Thoracic aorta (tissue), 2 donors: ENCODE measurements around the gene SCARB2. TPM values are rescaled to one million over a fixed set of nuclear protein-coding genes. Genes with fewer than 3 reads are reported as not detected.

ENCODE experiments used
- ATAC-seq: fragments of 150-250 bp; one replicate; pipeline ENCODE4 v1.8.0; 2017; ENCODE audit warnings: low read depth; ENCODE audit not compliant: insufficient number of reproducible peaks, low FRiP score
- DNase-seq: peaks from one replicate; pipeline ENCODE4 v3.0.0-alpha.2; 2020; ENCODE audit warnings: low spot score
- H3K27ac ChIP-seq, 2 donors: fragments of 200-600 bp; sonication (generic); 1 replicate in 1 of 2; 2 replicates in 1 of 2; pipeline ENCODE4 v1.5.1; 2016; ENCODE audit warnings: mild to moderate bottlenecking in 2 of 2, moderate library complexity in 2 of 2
- H3K27me3 ChIP-seq: fragments of 200-600 bp; sonication (generic); replicated peaks from 2 replicates; pipeline ENCODE4 v1.6.0; 2016; ENCODE audit warnings: mild to moderate bottlenecking; ENCODE audit not compliant: insufficient read depth
- H3K36me3 ChIP-seq: fragments of 200-600 bp; sonication (generic); one replicate; pipeline ENCODE4 v1.5.1; 2016
- H3K4me1 ChIP-seq, 2 donors: fragments of 200-600 bp; sonication (generic); 1 replicate in 1 of 2; 2 replicates in 1 of 2; pipeline versions ENCODE4 v1.5.1 to v1.6.0; 2016; ENCODE audit warnings: low read depth in 2 of 2, mild to moderate bottlenecking in 1 of 2; ENCODE audit not compliant: control insufficient read depth in 1 of 2
- H3K4me3 ChIP-seq: fragments of 200-600 bp; sonication (generic); 2 replicates; pipeline ENCODE4 v1.5.1; 2016; ENCODE audit warnings: mild to moderate bottlenecking
- H3K9me3 ChIP-seq: fragments of 200-600 bp; sonication (generic); 2 replicates; pipeline ENCODE4 v1.5.1; 2016
- total RNA-seq, 2 donors: library from RNA; depleted of rRNA; stranded (reverse); fragments of >200 nt; gene quantifications; one replicate each; pipeline versions ENCODE4 v1.1.0 to v1.2.3, GENCODE V29; 2016
- TF ChIP-seq, protein P1 (sequence below): fragments of 200-600 bp; sonication (generic); IDR thresholded peaks from one replicate; pipeline ENCODE4 v1.5.1; 2019; ENCODE audit warnings: antibody characterized with exemption

SCARB2 gene
- total RNA-seq, 2 donors from 2014 or later, result 133 to 165 TPM

DNA sequence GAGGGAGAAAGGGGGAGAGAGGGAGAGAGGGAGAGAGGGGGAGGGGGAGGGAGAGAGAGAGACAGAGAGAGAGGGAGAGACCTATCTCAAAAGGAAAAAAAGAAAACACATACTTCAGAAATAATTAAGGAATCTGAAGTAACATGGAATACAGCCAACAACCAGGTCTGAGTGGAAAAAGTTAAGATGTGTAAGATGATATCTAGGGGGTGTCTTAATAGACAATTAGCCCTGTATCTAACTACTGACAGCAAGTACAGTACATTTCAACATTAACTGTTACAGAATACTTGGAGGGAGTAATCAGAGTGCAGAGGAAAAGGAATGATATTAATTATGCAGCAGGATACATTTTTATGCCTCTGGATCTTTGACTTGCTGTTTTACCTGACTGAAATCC, 87.8 kb downstream of the SCARB2 start:
- H3K27ac ChIP-seq, result no peak overlapping the region
- TF ChIP-seq, protein P1, sequence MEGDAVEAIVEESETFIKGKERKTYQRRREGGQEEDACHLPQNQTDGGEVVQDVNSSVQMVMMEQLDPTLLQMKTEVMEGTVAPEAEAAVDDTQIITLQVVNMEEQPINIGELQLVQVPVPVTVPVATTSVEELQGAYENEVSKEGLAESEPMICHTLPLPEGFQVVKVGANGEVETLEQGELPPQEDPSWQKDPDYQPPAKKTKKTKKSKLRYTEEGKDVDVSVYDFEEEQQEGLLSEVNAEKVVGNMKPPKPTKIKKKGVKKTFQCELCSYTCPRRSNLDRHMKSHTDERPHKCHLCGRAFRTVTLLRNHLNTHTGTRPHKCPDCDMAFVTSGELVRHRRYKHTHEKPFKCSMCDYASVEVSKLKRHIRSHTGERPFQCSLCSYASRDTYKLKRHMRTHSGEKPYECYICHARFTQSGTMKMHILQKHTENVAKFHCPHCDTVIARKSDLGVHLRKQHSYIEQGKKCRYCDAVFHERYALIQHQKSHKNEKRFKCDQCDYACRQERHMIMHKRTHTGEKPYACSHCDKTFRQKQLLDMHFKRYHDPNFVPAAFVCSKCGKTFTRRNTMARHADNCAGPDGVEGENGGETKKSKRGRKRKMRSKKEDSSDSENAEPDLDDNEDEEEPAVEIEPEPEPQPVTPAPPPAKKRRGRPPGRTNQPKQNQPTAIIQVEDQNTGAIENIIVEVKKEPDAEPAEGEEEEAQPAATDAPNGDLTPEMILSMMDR, result no peak
- no peak for ATAC-seq
- no peaks in the 10 kb centered on the region for H3K27me3 ChIP-seq
- no peak for DNase-seq
- no peaks in the 10 kb centered on the region for H3K9me3 ChIP-seq
- H3K4me1 ChIP-seq, result no peaks in the 10 kb centered on the region
- no peak overlapping the region for H3K4me3 ChIP-seq
- peaks cover 17% of the 10 kb centered on the region for H3K36me3 ChIP-seq

DNA sequence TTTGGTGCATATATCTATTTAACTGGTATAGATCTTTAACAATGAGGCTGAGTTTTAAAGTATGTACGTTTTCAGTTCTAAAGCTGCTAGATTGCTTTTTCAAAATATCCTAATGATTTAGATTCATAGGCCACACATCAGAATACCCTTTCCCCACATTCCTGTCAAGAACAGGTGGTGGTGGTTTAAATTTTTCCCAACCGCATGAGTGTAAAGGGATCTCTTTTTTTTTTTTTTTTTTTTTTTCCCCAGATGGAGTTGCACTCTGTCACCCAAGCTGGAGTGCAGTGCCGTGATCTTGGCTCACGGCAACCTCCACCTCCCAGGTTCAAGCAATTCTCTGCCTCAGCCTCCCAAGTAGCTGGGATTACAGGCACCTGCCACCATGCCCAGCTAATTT, 93.4 kb downstream of the SCARB2 start:
- TF ChIP-seq, protein P1, result no peak
- peaks cover 28% of the 10 kb centered on the region for H3K36me3 ChIP-seq
- ATAC-seq (no peak), DNase-seq (no peak)
- no peak overlapping the region for H3K4me3 ChIP-seq
- H3K27ac ChIP-seq, result no peak overlapping the region
- no peaks in the 10 kb centered on the region for H3K27me3 ChIP-seq
- no peaks in the 10 kb centered on the region for H3K4me1 ChIP-seq
- no peaks in the 10 kb centered on the region for H3K9me3 ChIP-seq

DNA sequence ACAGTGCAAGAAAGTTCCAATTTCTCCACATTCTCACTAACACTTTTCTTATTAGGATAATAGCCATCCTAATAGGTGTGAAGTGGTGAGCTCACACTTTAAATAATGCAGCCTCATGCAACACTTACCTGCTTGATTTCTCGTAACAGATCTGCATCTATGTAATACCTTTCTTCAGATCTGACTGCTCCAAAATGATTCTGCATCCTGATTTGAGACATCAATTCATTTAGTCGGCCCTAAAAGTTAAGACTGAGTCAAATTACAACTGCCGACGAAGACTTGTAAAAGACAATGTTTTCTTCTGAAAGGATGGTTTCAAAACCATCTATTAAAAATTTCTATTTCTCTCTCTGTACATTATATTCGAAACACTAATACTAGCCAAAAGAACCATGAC, 96.1 kb downstream of the SCARB2 start:
- DNase-seq (no peak), ATAC-seq (no peak)
- Histone ChIP-seq H3K4me3 (no peak overlapping the region), H3K9me3 (no peaks in the 10 kb centered on the region), H3K27ac (no peak overlapping the region), H3K36me3 (peaks cover 20% of the 10 kb centered on the region), H3K27me3 (no peaks in the 10 kb centered on the region), H3K4me1 (no peaks in the 10 kb centered on the region)
- TF ChIP-seq, protein P1, result no peak

DNA sequence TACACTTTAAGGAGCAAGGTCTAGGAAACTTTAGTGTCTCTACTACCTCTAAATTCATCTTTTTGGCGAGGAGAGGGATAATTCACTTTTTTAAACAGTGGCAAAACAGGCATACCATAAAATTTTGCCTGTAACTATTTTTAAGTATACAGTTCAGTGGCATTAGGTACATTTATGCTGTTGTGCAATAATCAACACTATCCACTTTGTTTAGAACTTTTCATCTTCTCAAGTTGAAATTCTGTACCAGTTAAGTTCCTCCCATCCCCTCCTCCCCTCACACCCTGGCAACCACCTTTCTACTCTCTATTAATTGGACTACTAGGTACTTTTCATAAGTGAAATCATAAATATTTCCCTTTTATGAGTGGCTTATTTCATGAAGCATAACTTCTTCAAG, 96.8 kb downstream of the SCARB2 start:
- H3K27me3 ChIP-seq, result no peaks in the 10 kb centered on the region
- H3K9me3 ChIP-seq, result no peaks in the 10 kb centered on the region
- no peak for DNase-seq
- no peaks in the 10 kb centered on the region for H3K4me1 ChIP-seq
- no peak overlapping the region for H3K4me3 ChIP-seq
- ATAC-seq, result no peak
- H3K36me3 ChIP-seq, result peaks cover 13% of the 10 kb centered on the region
- no peak overlapping the region for H3K27ac ChIP-seq
- TF ChIP-seq, protein P1, result no peak

Other genes with a start within 250 kb of the SCARB2 start
- 10 to 100 TPM; 34.3 to 51.9 TPM for gene SDAD1, start 222.9 kb downstream of the SCARB2 start, total RNA-seq
- 1 to 10 TPM in 1 of 2 donors, under 1 TPM in 1; 0.63 to 1.2 TPM for gene CXCL9, start 206.3 kb downstream of the SCARB2 start, total RNA-seq
- 10 to 100 TPM in 1 of 2 donors, 1 to 10 TPM in 1; 1.3 to 16.2 TPM for gene CXCL10, start 190.3 kb downstream of the SCARB2 start, total RNA-seq
- not detected for gene CXCL11, start 177.8 kb downstream of the SCARB2 start, total RNA-seq
- not detected for gene ART3, start 139.1 kb downstream of the SCARB2 start, total RNA-seq
- 10 to 100 TPM; 17.9 to 44.8 TPM for gene NUP54, start 65.4 kb downstream of the SCARB2 start, total RNA-seq
- gene FAM47E, start 37.9 kb upstream of the SCARB2 start, total RNA-seq, result under 1 TPM; 0.42 to 0.54 TPM
- gene STBD1, start 92.9 kb upstream of the SCARB2 start, total RNA-seq, result 10 to 100 TPM in 1 of 2 donors, 1 to 10 TPM in 1; 7.7 to 14.6 TPM
- gene CCDC158, start 207.3 kb upstream of the SCARB2 start, total RNA-seq, result 1 to 10 TPM; 1.8 to 2.8 TPM
- gene SHROOM3, start 221.4 kb upstream of the SCARB2 start, total RNA-seq, result 100 to 1,000 TPM; 139 to 171 TPM